T-helper 1 cell treated with Interleukin-12 subunit alpha and Interleukin-12 subunit beta and Interleukin-4 antibody, amounts not matched to agents 30 μg/mL and 1 μg/mL, for 36 hours (primary cell): ENCODE measurements around the gene VGLL2.
A peak's percentile ranks its signal among the peaks of the same experiment; 100 is the strongest.

Experiments
- H3K27ac Mint-ChIP-seq: one replicate; pipeline ENCODE4 v1.8.0; 2021; ENCODE audit warnings: mild to moderate bottlenecking, mixed read lengths
- H3K27me3 Mint-ChIP-seq: one replicate; pipeline ENCODE4 v1.8.0; 2021; ENCODE audit warnings: low read depth, mixed read lengths
- H3K36me3 Mint-ChIP-seq: one replicate; pipeline ENCODE4 v1.8.0; 2021; ENCODE audit warnings: low read depth, mixed read lengths
- H3K4me1 Mint-ChIP-seq: one replicate; pipeline ENCODE4 v1.8.0; 2021; ENCODE audit warnings: low read depth, mixed read lengths
- H3K4me3 Mint-ChIP-seq: one replicate; pipeline ENCODE4 v1.8.0; 2021; ENCODE audit warnings: mild to moderate bottlenecking, moderate library complexity, mixed read lengths
- H3K9me3 Mint-ChIP-seq: one replicate; pipeline ENCODE4 v1.8.0; 2021; ENCODE audit warnings: mixed read lengths

The VGLL2 gene

GRCh38 chr6:117263353-117263927 is 1.9 kb upstream of the VGLL2 start:
- H3K4me1 Mint-ChIP-seq: peaks cover 11% of the 10 kb centered on the region
- H3K4me3 Mint-ChIP-seq: no peak overlapping the region
- peaks cover 4% of the 10 kb centered on the region for H3K9me3 Mint-ChIP-seq
- no peak overlapping the region for H3K27ac Mint-ChIP-seq
- peaks cover 2% of the 10 kb centered on the region for H3K36me3 Mint-ChIP-seq
- H3K27me3 Mint-ChIP-seq: peaks cover 76% of the 10 kb centered on the region

- H3K27me3 Mint-ChIP-seq: peaks cover 85% of the 10 kb centered on the region
- peaks cover 11% of the 10 kb centered on the region for H3K4me1 Mint-ChIP-seq
- H3K9me3 Mint-ChIP-seq: peaks cover 4% of the 10 kb centered on the region
- peak overlapping the region; percentile 52 for H3K27ac Mint-ChIP-seq
- H3K4me3 Mint-ChIP-seq: no peak overlapping the region
- H3K36me3 Mint-ChIP-seq: peaks cover 2% of the 10 kb centered on the region
These were observed 1.0 kb upstream of the VGLL2 start for GRCh38 chr6:117264369-117264691.

- peaks cover 11% of the 10 kb centered on the region for H3K4me1 Mint-ChIP-seq
- no peak overlapping the region for H3K27ac Mint-ChIP-seq
- peaks cover 2% of the 10 kb centered on the region for H3K36me3 Mint-ChIP-seq
These were observed 507 bp upstream of the VGLL2 start for GRCh38 chr6:117264692-117265409.

GRCh38 chr6:117266257-117267053 is 1.1 kb downstream of the VGLL2 start:
- peaks cover 89% of the 10 kb centered on the region for H3K27me3 Mint-ChIP-seq
- H3K9me3 Mint-ChIP-seq: peaks cover 4% of the 10 kb centered on the region
- peaks cover 11% of the 10 kb centered on the region for H3K4me1 Mint-ChIP-seq
- no peak overlapping the region for H3K27ac Mint-ChIP-seq
- H3K4me3 Mint-ChIP-seq: no peak overlapping the region
- peaks cover 2% of the 10 kb centered on the region for H3K36me3 Mint-ChIP-seq

More at GRCh38 chr6:117264692-117265409, 507 bp upstream of the VGLL2 start:
- peak overlapping the region; percentile 54 for H3K4me3 Mint-ChIP-seq
- H3K27me3 Mint-ChIP-seq: peaks cover 90% of the 10 kb centered on the region
- peaks cover 4% of the 10 kb centered on the region for H3K9me3 Mint-ChIP-seq

GRCh38 chr6:117267054-117267347 is 1.6 kb downstream of the VGLL2 start:
- Mint-ChIP-seq H3K36me3 (peaks cover 2% of the 10 kb centered on the region), H3K27me3 (peaks cover 89% of the 10 kb centered on the region), H3K27ac (no peak overlapping the region), H3K9me3 (peaks cover 4% of the 10 kb centered on the region), H3K4me1 (peaks cover 11% of the 10 kb centered on the region), H3K4me3 (no peak overlapping the region)

GRCh38 chr6:117267766-117268534 is 2.6 kb downstream of the VGLL2 start:
- Mint-ChIP-seq H3K4me3 (no peak overlapping the region), H3K9me3 (no peaks in the 10 kb centered on the region), H3K36me3 (no peaks in the 10 kb centered on the region), H3K4me1 (peaks cover 11% of the 10 kb centered on the region), H3K27ac (no peak overlapping the region), H3K27me3 (peaks cover 92% of the 10 kb centered on the region)

- peaks cover 91% of the 10 kb centered on the region for H3K27me3 Mint-ChIP-seq
- H3K27ac Mint-ChIP-seq: no peak overlapping the region
- H3K4me1 Mint-ChIP-seq: peaks cover 11% of the 10 kb centered on the region
- no peaks in the 10 kb centered on the region for H3K9me3 Mint-ChIP-seq
- H3K4me3 Mint-ChIP-seq: no peak overlapping the region
- H3K36me3 Mint-ChIP-seq: no peaks in the 10 kb centered on the region
These were observed 3.6 kb downstream of the VGLL2 start for GRCh38 chr6:117268924-117269323.

GRCh38 chr6:117269638-117270054 is 4.3 kb downstream of the VGLL2 start:
- Mint-ChIP-seq H3K4me1 (peaks cover 9% of the 10 kb centered on the region), H3K4me3 (no peak overlapping the region), H3K27me3 (peaks cover 89% of the 10 kb centered on the region), H3K36me3 (no peaks in the 10 kb centered on the region), H3K27ac (no peak overlapping the region), H3K9me3 (no peaks in the 10 kb centered on the region)

- H3K27me3 Mint-ChIP-seq: peaks cover 89% of the 10 kb centered on the region
- peaks cover 4% of the 10 kb centered on the region for H3K4me1 Mint-ChIP-seq
- no peaks in the 10 kb centered on the region for H3K36me3 Mint-ChIP-seq
- H3K4me3 Mint-ChIP-seq: no peak overlapping the region
- H3K9me3 Mint-ChIP-seq: no peaks in the 10 kb centered on the region
- no peak overlapping the region for H3K27ac Mint-ChIP-seq
These were observed 4.9 kb downstream of the VGLL2 start for GRCh38 chr6:117270055-117270842.

GRCh38 chr6:117270843-117271507 is 5.6 kb downstream of the VGLL2 start:
- H3K4me1 Mint-ChIP-seq: peaks cover 4% of the 10 kb centered on the region
- H3K9me3 Mint-ChIP-seq: no peaks in the 10 kb centered on the region
- H3K36me3 Mint-ChIP-seq: no peaks in the 10 kb centered on the region
- no peak overlapping the region for H3K4me3 Mint-ChIP-seq
- H3K27ac Mint-ChIP-seq: no peak overlapping the region
- H3K27me3 Mint-ChIP-seq: peaks cover 87% of the 10 kb centered on the region

GRCh38 chr6:117272032-117272866 is 6.9 kb downstream of the VGLL2 start:
- H3K27ac Mint-ChIP-seq: no peak overlapping the region

GRCh38 chr6:117272891-117273290 is 7.5 kb downstream of the VGLL2 start:
- Mint-ChIP-seq H3K4me1 (no peaks in the 10 kb centered on the region), H3K27ac (no peak overlapping the region), H3K4me3 (no peak overlapping the region), H3K27me3 (peaks cover 71% of the 10 kb centered on the region), H3K9me3 (no peaks in the 10 kb centered on the region), H3K36me3 (no peaks in the 10 kb centered on the region)

More at GRCh38 chr6:117272032-117272866, 6.9 kb downstream of the VGLL2 start:
- no peak overlapping the region for H3K4me3 Mint-ChIP-seq
- H3K27me3 Mint-ChIP-seq: peaks cover 78% of the 10 kb centered on the region
- H3K4me1 Mint-ChIP-seq: no peaks in the 10 kb centered on the region
- no peaks in the 10 kb centered on the region for H3K9me3 Mint-ChIP-seq
- H3K36me3 Mint-ChIP-seq: no peaks in the 10 kb centered on the region

GRCh38 chr6:117275205-117275604 is 9.8 kb downstream of the VGLL2 start:
- Mint-ChIP-seq H3K36me3 (no peaks in the 10 kb centered on the region), H3K4me1 (no peaks in the 10 kb centered on the region), H3K9me3 (no peaks in the 10 kb centered on the region), H3K27ac (no peak overlapping the region), H3K4me3 (no peak overlapping the region), H3K27me3 (peaks cover 54% of the 10 kb centered on the region)
